HG03469 (cell line): ENCODE data around the gene MID1.
"Not testable (repeated sequence)": the region's sequence is repeated elsewhere in the genome, so short reads cannot be mapped to it uniquely, and the experiment has no call there.

Experiments
- ATAC-seq: cut with Tn5 transposase; IDR thresholded peaks from one replicate; pipeline ENCODE4 v1.9.1; 2021; ENCODE audit warnings: mild to moderate bottlenecking, moderate library complexity, moderate number of reproducible peaks; ENCODE audit not compliant: unreplicated experiment

The MID1 gene

GRCh38 chrX:10617186-10617998 is 3.0 kb downstream of the MID1 start:
- no peak for ATAC-seq

DNA sequence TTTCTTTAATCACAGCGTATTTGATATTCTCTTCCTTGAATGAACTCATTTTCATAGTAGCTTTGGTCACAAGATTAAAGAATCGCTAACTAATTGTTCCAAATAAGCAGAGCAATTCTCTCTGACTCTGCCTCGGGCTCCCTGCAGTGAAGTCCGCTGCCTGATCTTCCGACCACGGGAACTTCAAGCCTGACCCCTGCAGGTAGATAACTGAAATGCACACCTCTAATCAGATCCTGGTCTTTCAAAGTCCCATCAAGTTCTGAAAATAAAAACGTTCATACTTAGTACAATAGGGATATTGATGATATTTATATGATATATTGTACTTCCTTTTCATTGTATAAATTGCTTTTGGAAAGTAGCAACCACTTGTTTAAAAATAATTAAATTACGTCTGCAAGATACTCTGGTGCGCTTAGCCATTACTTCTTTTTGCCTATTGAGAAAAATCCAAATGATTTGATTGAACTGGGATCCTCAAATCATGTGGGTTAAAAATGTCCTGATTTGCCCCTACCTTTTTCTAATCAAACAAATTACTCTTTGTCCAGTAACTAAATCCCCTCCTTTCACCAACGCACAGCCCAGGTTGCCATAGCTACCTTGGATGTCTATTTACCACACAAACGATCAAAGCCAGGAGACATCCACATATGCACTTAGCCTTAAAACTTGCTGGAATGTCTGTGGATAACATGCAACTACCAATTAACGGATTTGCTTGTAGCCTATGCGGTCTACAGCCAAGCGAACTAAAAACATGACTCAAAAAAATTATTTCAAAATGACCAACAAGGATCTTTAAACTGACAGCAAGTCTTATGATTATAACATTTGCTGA is 4.2 kb downstream of the MID1 start:
- ATAC-seq = no peak

GRCh38 chrX:10612215-10612614 is 8.2 kb downstream of the MID1 start:
- no peak for ATAC-seq

DNA sequence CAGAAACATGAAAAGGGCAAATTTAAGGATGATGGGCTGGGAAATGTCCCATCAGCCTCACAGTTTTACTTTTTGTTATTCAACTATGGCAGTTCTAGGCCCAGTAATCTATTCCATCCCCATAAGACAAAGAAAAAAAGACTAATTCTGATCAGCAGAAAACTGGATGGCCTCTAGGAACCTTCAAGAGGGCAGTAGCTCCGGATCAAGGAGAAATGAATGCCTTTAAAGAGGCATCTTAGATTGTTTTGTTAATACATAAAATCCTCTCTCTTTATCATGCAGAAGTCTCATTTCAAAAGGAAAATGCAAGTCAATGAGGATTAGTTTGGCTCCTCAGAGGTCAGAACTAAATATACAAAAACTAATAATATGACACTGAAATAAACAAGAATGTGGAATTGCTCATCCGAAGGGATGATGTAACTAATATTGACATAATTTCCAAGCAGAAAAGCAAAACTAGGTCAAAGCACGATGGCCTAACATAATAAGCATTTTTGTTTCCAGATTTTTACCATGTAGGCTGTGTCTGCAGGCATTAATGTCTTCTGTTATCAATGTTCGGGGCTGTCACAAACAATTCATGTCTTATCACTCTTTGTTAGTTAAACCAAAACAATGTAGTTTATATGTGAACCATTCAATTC is 8.8 kb downstream of the MID1 start:
- ATAC-seq = no peak

DNA sequence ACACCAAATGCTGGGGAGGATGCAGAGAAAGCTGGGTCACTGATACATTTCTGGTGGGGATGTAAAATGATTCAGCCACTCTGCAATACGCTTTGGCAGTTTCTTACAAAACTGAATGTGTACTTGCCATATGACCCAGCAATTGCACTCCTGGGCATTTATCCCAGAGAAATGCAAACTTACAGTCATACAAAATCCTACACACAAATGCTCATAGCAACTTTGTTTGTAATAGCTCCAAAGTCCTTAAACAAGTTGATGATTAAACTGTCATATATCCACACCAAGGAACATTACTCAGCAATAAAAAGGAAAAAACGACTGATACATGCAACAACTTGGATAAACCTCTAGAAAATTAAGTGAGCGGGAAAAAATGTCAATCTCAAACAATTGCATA is 12.3 kb downstream of the MID1 start:
- ATAC-seq = no peak

GRCh38 chrX:10607233-10607632 is 13.2 kb downstream of the MID1 start:
- ATAC-seq = no peak

DNA sequence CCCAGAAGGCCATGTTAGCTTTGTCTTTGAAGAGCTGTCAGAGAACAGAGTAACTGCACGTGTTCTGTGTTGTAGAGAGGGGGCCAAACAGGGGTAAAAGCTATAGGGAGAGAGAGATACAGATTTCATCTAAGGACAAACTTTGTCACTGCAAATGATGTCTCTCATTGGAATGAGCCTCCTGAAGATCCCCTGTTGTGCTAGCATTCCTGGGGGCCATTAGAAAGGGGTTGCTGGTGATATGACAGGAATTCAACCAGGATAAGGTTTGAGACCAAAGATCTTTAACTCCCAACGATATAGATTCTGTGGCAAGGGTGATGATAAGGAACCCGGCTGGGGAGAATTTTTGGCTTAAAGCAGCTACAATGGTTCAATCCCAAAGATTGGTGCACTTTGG is 16.8 kb downstream of the MID1 start:
- ATAC-seq = no peak

DNA sequence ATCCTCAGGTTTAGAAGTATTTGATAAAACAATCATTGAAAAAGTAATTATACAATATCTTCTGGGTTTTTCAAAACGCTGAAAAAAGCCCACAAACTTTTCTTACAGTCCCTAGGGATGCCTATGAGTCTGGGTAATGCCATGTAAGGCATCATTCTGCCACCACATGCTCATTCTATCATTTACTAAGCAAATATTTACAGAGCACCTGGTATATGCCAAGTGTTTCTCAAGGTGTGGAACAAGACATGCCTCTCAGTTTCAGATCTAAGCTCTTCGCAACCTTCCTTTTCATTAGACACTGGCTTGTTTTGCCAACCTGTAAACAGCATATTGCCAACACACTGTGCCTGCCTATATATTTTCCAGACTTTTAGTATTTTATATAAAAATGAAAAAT is 17.7 kb downstream of the MID1 start:
- no peak for ATAC-seq

DNA sequence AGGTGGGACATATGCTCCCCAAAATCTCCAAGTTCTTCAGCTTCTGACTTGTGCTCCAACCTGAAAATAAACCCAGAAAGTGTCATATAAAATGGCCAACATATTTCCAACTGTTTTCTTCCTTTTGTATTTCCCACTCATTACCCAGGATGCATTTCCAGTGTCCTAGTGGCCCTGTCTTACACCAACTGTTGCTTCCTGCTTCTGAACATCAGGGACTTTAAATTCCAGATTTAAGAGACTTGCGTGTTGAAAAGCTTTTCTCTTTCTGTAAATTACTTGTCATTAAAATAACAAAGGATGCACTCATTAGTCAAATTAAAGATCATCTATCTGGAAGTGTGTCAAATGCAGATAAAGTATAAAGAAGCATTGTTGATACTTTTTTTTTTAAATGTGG is 19.9 kb downstream of the MID1 start:
- no peak for ATAC-seq

- no peak for ATAC-seq
These were observed 21.8 kb downstream of the MID1 start for GRCh38 chrX:10598540-10598939.

DNA sequence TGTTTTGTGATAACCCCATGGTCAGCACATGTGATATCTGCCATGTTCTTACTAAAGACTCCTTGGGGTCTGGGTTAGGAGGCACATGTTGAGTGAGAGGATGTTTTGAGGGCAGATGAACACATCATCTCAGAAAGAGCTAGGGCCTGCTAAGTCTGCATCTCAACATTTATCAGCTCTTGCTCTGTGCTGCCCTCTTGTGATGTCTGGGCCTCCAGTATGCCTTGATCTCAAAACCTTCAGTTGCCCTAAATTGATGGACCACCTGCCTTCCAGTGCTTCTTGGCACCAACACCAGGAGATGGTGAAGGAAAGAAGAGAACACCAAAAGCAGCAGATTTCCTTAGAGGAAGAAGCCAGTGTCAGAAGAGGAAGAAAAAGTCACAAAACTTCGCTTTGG is 22.5 kb downstream of the MID1 start:
- ATAC-seq = no peak

- ATAC-seq = no peak
These were observed 28.7 kb downstream of the MID1 start for GRCh38 chrX:10591363-10592335.

GRCh38 chrX:10589787-10590186 is 30.6 kb downstream of the MID1 start:
- ATAC-seq = not testable (repeated sequence)

GRCh38 chrX:10589098-10589497 is 31.3 kb downstream of the MID1 start:
- no peak for ATAC-seq

DNA sequence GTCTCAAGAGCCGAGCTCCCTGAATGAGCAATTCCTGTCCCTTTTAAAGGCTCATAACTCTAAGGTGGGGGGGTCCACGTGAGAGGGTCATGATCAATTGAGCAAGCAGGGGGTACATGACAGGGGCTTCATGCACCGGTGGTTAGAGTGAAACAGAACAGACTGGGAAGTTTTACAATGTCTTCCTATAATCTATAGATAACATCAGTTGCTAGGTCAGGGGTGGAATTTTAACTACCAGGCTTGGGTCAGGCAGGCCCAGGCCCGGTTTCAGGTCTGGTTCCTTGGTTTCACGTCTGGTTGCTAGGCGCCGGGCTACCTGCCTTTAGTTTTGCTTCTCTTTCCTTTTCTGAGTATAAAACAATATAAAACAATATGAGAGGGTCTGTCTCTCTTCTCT is 35.5 kb downstream of the MID1 start:
- ATAC-seq = not testable (repeated sequence)

DNA sequence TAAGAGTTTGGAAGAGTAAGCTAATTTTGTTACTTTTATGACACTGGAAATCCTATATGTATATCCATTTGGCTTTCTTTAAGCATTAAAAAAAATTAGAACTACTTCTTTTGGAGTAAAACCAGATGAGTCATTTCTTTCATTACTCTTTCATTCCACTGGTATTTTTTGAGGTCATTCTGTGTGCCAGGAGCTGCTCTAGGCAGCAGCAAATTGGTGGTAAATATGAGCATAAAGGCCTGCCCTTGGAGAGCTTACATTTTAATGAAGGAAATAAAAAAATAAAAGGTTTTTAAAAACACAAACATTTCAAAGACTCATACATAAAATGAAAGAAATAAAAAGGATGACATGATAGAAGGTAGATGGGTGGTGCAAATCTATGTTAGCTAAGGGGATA is 37.4 kb downstream of the MID1 start:
- ATAC-seq = no peak

DNA sequence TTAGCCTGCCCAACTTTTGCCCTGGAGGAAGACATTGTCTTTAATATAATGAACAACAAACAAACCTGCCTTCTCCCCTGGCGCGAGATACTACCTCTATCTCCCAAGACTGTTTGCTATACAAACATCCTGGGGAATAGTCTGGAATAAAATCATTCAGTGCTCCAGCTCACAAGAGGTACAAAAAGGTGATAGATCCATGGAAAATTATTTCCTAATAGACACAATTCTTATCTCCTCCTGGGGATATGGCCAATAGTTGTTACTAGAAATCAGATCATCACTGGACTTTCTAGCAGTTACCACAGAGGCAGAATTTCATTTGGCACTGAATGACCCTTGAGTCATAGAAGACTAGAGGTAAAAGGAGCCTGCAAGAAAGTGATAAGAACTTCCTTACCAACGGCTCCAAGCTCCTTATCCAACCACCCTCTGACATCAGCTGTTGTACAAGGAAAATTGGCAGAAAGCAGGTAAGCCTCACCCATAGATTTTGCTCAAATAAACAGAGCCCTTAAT is 38.1 kb downstream of the MID1 start:
- no peak for ATAC-seq

- ATAC-seq = no peak
These were observed 41.0 kb downstream of the MID1 start for GRCh38 chrX:10579112-10580011.

GRCh38 chrX:10578527-10578926 is 41.9 kb downstream of the MID1 start:
- ATAC-seq = no peak
